HepG2 (cell line): ENCODE measurements around the gene ANKS4B. TPM values are rescaled to one million over a fixed set of nuclear protein-coding genes. Genes with fewer than 3 reads are reported as not detected.
A peak's percentile ranks its signal among the peaks of the same experiment; 100 is the strongest.

ENCODE experiments used
- BRD4 ChIP-seq: sonication (generic); formaldehyde crosslinking; IDR thresholded peaks from 2 replicates; pipeline ENCODE4 v1.4.0; 2020; ENCODE audit warnings: missing genetic modification reagents
- CAMTA2 ChIP-seq: sonication (generic); formaldehyde crosslinking; IDR thresholded peaks from 2 replicates; pipeline ENCODE4 v1.4.0; 2020; ENCODE audit warnings: mild to moderate bottlenecking, missing genetic modification reagents, borderline replicate concordance
- FOXP1 ChIP-seq, 2 experiments: fragments of 450-650 bp in 1 of 2; IDR thresholded peaks; 2 replicates each; pipeline ENCODE4 v1.6.1; 2017 to 2018; ENCODE audit warnings: antibody characterized with exemption in 1 of 2
- HNRNPK ChIP-seq: fragments of 200-400 bp; formaldehyde crosslinking; IDR thresholded peaks from 2 replicates; pipeline ENCODE4 v1.6.1; 2018; ENCODE audit warnings: low read length, low read depth, moderate library complexity, mild to moderate bottlenecking; ENCODE audit not compliant: poor library complexity, severe bottlenecking
- KAT8 ChIP-seq: IDR thresholded peaks from 2 replicates; pipeline ENCODE4 v1.6.1; 2016; ENCODE audit warnings: missing genetic modification reagents, missing compliant biosample characterization
- MTERF4 ChIP-seq: sonication (generic); formaldehyde crosslinking; IDR thresholded peaks from 2 replicates; pipeline ENCODE4 v1.8.0; 2023; ENCODE audit warnings: mild to moderate bottlenecking, missing genetic modification reagents
- NAIF1 ChIP-seq: sonication (generic); formaldehyde crosslinking; IDR thresholded peaks from 2 replicates; pipeline ENCODE4 v1.5.0; 2020; ENCODE audit warnings: mild to moderate bottlenecking, missing genetic modification reagents, borderline replicate concordance
- NCOA1 ChIP-seq: sonication (generic); formaldehyde crosslinking; IDR thresholded peaks from 2 replicates; pipeline ENCODE4 v1.9.0; 2021; ENCODE audit warnings: missing genetic modification reagents
- ONECUT2 ChIP-seq: sonication (generic); formaldehyde crosslinking; IDR thresholded peaks from 2 replicates; pipeline ENCODE4 v1.4.0; 2020; ENCODE audit warnings: missing genetic modification reagents
- PLSCR1 ChIP-seq: sonication (generic); formaldehyde crosslinking; IDR thresholded peaks from 2 replicates; pipeline ENCODE4 v1.5.0; 2020; ENCODE audit warnings: missing genetic modification reagents, mild to moderate bottlenecking, borderline replicate concordance
- XBP1 ChIP-seq: sonication (generic); formaldehyde crosslinking; IDR thresholded peaks from 2 replicates; pipeline ENCODE4 v1.5.0; 2020; ENCODE audit warnings: missing genetic modification reagents
- ZBTB3 ChIP-seq: sonication (generic); formaldehyde crosslinking; IDR thresholded peaks from 2 replicates; pipeline ENCODE4 v1.4.0; 2020; ENCODE audit warnings: low read depth, mild to moderate bottlenecking, moderate library complexity, missing genetic modification reagents, borderline replicate concordance
- ZIK1 ChIP-seq: sonication (generic); formaldehyde crosslinking; IDR thresholded peaks from 2 replicates; pipeline ENCODE4 v1.5.0; 2020; ENCODE audit warnings: mild to moderate bottlenecking, low read depth, missing genetic modification reagents, borderline replicate concordance
- ZNF20 ChIP-seq: sonication (generic); formaldehyde crosslinking; IDR thresholded peaks from 2 replicates; pipeline ENCODE4 v1.4.0; 2020; ENCODE audit warnings: mild to moderate bottlenecking, moderate library complexity, missing genetic modification reagents
- ZNF205 ChIP-seq: IDR thresholded peaks from 2 replicates; pipeline ENCODE4 v1.6.1; 2018; ENCODE audit warnings: missing biosample characterization, missing genetic modification reagents
- ZNF225 ChIP-seq: sonication (generic); formaldehyde crosslinking; IDR thresholded peaks from 2 replicates; pipeline ENCODE4 v1.4.0; 2020; ENCODE audit warnings: mild to moderate bottlenecking, missing genetic modification reagents
- ZNF33A ChIP-seq: sonication (generic); formaldehyde crosslinking; IDR thresholded peaks from 2 replicates; pipeline ENCODE4 v1.5.1; 2020; ENCODE audit warnings: missing genetic modification reagents, mild to moderate bottlenecking, moderate library complexity, borderline replicate concordance
- ZNF703 ChIP-seq: sonication (generic); formaldehyde crosslinking; IDR thresholded peaks from 2 replicates; pipeline ENCODE4 v1.5.1; 2020; ENCODE audit warnings: missing genetic modification reagents, mild to moderate bottlenecking, moderate library complexity, borderline replicate concordance
- ZSCAN30 ChIP-seq: sonication (generic); formaldehyde crosslinking; IDR thresholded peaks from 2 replicates; pipeline ENCODE4 v1.5.0; 2020; ENCODE audit warnings: mild to moderate bottlenecking, missing genetic modification reagents
- polyA plus RNA-seq, 8 experiments: library from polyadenylated mRNA; depleted of rRNA in 3 of 8; stranded (reverse) in 7 of 8; unstranded in 1 of 8; fragments of >200 nt; fragmentation: Illumina TruSeq in 4 of 8; extraction: Trizol in 4 of 8; gene quantifications; 2 replicates each; pipeline versions ENCODE4 v1.2.1 to v1.2.3, GENCODE V29; 2011 to 2016; ENCODE audit warnings: low read depth in 4 of 8, missing spikeins in 1 of 8, mixed read lengths in 1 of 8; ENCODE audit not compliant: insufficient read depth in 1 of 8
- total RNA-seq, 5 experiments: library from RNA; depleted of rRNA; stranded (reverse); fragments of >200 nt; fragmentation: Illumina TruSeq; extraction: Trizol; gene quantifications; 2 replicates each; pipeline ENCODE4 v1.2.3, GENCODE V29; 2016; ENCODE audit warnings: low read depth in 1 of 5
- TF ChIP-seq, protein P1 (sequence below): IDR thresholded peaks from 2 replicates; pipeline ENCODE4 v1.6.1; 2016; ENCODE audit warnings: low read depth, missing genetic modification reagents, missing compliant biosample characterization
- TF ChIP-seq, protein P2 (sequence below): IDR thresholded peaks from 2 replicates; pipeline ENCODE4 v1.6.1; 2016; ENCODE audit warnings: mild to moderate bottlenecking

The ANKS4B gene
- total and polyA plus RNA-seq, 2 of the 13 experiments (the other 11 are each of a cell fraction or from before 2014, with no cell fraction given) = 6.5 to 30.0 TPM

GRCh38 chr16:21233521-21234150, at the start of gene ANKS4B (continued):
- TF ChIP-seq, protein P1, sequence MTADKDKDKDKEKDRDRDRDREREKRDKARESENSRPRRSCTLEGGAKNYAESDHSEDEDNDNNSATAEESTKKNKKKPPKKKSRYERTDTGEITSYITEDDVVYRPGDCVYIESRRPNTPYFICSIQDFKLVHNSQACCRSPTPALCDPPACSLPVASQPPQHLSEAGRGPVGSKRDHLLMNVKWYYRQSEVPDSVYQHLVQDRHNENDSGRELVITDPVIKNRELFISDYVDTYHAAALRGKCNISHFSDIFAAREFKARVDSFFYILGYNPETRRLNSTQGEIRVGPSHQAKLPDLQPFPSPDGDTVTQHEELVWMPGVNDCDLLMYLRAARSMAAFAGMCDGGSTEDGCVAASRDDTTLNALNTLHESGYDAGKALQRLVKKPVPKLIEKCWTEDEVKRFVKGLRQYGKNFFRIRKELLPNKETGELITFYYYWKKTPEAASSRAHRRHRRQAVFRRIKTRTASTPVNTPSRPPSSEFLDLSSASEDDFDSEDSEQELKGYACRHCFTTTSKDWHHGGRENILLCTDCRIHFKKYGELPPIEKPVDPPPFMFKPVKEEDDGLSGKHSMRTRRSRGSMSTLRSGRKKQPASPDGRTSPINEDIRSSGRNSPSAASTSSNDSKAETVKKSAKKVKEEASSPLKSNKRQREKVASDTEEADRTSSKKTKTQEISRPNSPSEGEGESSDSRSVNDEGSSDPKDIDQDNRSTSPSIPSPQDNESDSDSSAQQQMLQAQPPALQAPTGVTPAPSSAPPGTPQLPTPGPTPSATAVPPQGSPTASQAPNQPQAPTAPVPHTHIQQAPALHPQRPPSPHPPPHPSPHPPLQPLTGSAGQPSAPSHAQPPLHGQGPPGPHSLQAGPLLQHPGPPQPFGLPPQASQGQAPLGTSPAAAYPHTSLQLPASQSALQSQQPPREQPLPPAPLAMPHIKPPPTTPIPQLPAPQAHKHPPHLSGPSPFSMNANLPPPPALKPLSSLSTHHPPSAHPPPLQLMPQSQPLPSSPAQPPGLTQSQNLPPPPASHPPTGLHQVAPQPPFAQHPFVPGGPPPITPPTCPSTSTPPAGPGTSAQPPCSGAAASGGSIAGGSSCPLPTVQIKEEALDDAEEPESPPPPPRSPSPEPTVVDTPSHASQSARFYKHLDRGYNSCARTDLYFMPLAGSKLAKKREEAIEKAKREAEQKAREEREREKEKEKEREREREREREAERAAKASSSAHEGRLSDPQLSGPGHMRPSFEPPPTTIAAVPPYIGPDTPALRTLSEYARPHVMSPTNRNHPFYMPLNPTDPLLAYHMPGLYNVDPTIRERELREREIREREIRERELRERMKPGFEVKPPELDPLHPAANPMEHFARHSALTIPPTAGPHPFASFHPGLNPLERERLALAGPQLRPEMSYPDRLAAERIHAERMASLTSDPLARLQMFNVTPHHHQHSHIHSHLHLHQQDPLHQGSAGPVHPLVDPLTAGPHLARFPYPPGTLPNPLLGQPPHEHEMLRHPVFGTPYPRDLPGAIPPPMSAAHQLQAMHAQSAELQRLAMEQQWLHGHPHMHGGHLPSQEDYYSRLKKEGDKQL = peak; percentile 82; the same call in 1 of the 2 replicates
- TF ChIP-seq XBP1 (CRISPR knock-in tag) = no peak; the same call in 1 of the 2 replicates
- no peak for TF ChIP-seq ONECUT2 (CRISPR knock-in tag)
- peak; percentile 68; the same call in 1 of the 2 replicates for TF ChIP-seq ZNF205
- 0 out of 2 replicates have a peak, but pooled peaks have one; percentile 74 for TF ChIP-seq NAIF1
- TF ChIP-seq ZBTB3 (CRISPR knock-in tag) = peak; percentile 73; the same call in 1 of the 2 replicates
- TF ChIP-seq ZNF703 (CRISPR knock-in tag) = no peak
- TF ChIP-seq NCOA1 (CRISPR knock-in tag) = no peak
- TF ChIP-seq PLSCR1 (CRISPR knock-in tag) = no peak
- TF ChIP-seq ZNF225 (CRISPR knock-in tag) = no peak
- TF ChIP-seq CAMTA2 (CRISPR knock-in tag) = no peak
- no peak for TF ChIP-seq ZSCAN30 (CRISPR knock-in tag)
- no peak for TF ChIP-seq HNRNPK
- 0 out of 2 replicates have a peak, but pooled peaks have one; percentile 49 for TF ChIP-seq BRD4 (CRISPR knock-in tag)
- TF ChIP-seq, protein P2, sequence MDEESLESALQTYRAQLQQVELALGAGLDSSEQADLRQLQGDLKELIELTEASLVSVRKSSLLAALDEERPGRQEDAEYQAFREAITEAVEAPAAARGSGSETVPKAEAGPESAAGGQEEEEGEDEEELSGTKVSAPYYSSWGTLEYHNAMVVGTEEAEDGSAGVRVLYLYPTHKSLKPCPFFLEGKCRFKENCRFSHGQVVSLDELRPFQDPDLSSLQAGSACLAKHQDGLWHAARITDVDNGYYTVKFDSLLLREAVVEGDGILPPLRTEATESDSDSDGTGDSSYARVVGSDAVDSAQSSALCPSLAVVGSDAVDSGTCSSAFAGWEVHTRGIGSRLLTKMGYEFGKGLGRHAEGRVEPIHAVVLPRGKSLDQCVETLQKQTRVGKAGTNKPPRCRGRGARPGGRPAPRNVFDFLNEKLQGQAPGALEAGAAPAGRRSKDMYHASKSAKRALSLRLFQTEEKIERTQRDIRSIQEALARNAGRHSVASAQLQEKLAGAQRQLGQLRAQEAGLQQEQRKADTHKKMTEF (CRISPR knock-in tag) = peak; percentile 89
- TF ChIP-seq FOXP1 (IDR thresholded peaks at IDR 0.05) = no peak
- TF ChIP-seq FOXP1 (CRISPR knock-in tag; IDR thresholded peaks at IDR 0.05) = peak; percentile 86
- TF ChIP-seq ZIK1 = 0 out of 2 replicates have a peak, but pooled peaks have one; percentile 50
- no peak for TF ChIP-seq ZNF20
- TF ChIP-seq MTERF4 = no peak; the same call in 1 of the 2 replicates
- TF ChIP-seq ZNF33A (CRISPR knock-in tag) = no peak
- peak; percentile 82 for TF ChIP-seq KAT8 (CRISPR knock-in tag)
